HepG2 (cell line): ENCODE data around the gene SUSD6. TPM values are rescaled to one million over a fixed set of nuclear protein-coding genes. Genes with fewer than 3 reads are reported as not detected.

Source experiments
- AHDC1 ChIP-seq: sonication (generic); formaldehyde crosslinking; IDR thresholded peaks from 2 replicates; pipeline ENCODE4 v1.5.1; 2020; ENCODE audit warnings: mild to moderate bottlenecking, missing genetic modification reagents, borderline replicate concordance
- AKNA ChIP-seq: sonication (generic); formaldehyde crosslinking; IDR thresholded peaks from 2 replicates; pipeline ENCODE4 v1.4.0; 2020; ENCODE audit warnings: missing genetic modification reagents, borderline replicate concordance
- HMG20B ChIP-seq: conservative IDR thresholded peaks from 2 replicates; pipeline ENCODE4 v1.6.1; 2016; ENCODE audit warnings: missing genetic modification reagents, missing compliant biosample characterization
- IKZF1 ChIP-seq: fragments of 450-650 bp; IDR thresholded peaks from 2 replicates; pipeline ENCODE4 v1.7.1; 2016
- KDM6A ChIP-seq: IDR thresholded peaks from 2 replicates; pipeline ENCODE4 v1.6.1; 2016; ENCODE audit warnings: low read depth
- MED8 ChIP-seq: sonication (generic); formaldehyde crosslinking; IDR thresholded peaks from 2 replicates; pipeline ENCODE4 v1.8.1; 2023; ENCODE audit warnings: mild to moderate bottlenecking, missing genetic modification reagents; ENCODE audit not compliant: insufficient replicate concordance
- POLR2G ChIP-seq: fragments of 200-400 bp; formaldehyde crosslinking; IDR thresholded peaks from 2 replicates; pipeline ENCODE4 v1.6.1; 2018; ENCODE audit warnings: mild to moderate bottlenecking, low read depth, low read length, moderate library complexity
- TFAP4 ChIP-seq: sonication (generic); IDR thresholded peaks from 2 replicates; pipeline ENCODE4 v1.6.1; 2016; ENCODE audit warnings: low read depth, borderline replicate concordance
- ZBTB7B ChIP-seq: sonication (generic); formaldehyde crosslinking; IDR thresholded peaks from 2 replicates; pipeline ENCODE4 v1.4.0; 2020; ENCODE audit warnings: missing genetic modification reagents
- ZMAT3 ChIP-seq: sonication (generic); formaldehyde crosslinking; conservative IDR thresholded peaks from 2 replicates; pipeline ENCODE4 v1.7.0; 2021; ENCODE audit warnings: missing genetic modification reagents
- ZNF143 ChIP-seq: sonication (generic); formaldehyde crosslinking; IDR thresholded peaks from 2 replicates; pipeline ENCODE4 v1.4.0; 2020; ENCODE audit warnings: missing genetic modification reagents
- ZNF256 ChIP-seq: sonication (generic); formaldehyde crosslinking; conservative IDR thresholded peaks from 2 replicates; pipeline ENCODE4 v1.4.0; 2020; ENCODE audit warnings: missing genetic modification reagents
- ZNF333 ChIP-seq: sonication (generic); formaldehyde crosslinking; IDR thresholded peaks from 2 replicates; pipeline ENCODE4 v1.4.0; 2020; ENCODE audit warnings: mild to moderate bottlenecking, missing genetic modification reagents, borderline replicate concordance
- ZNF33A ChIP-seq: sonication (generic); formaldehyde crosslinking; IDR thresholded peaks from 2 replicates; pipeline ENCODE4 v1.5.1; 2020; ENCODE audit warnings: missing genetic modification reagents, mild to moderate bottlenecking, moderate library complexity, borderline replicate concordance
- ZNF816 ChIP-seq: sonication (generic); formaldehyde crosslinking; IDR thresholded peaks from 2 replicates; pipeline ENCODE4 v1.8.0; 2022; ENCODE audit warnings: missing genetic modification reagents, mild to moderate bottlenecking, borderline replicate concordance
- ZSCAN12 ChIP-seq: sonication (generic); formaldehyde crosslinking; IDR thresholded peaks from 2 replicates; pipeline ENCODE4 v1.9.0; 2021; ENCODE audit warnings: mild to moderate bottlenecking, missing genetic modification reagents
- polyA plus RNA-seq, 8 experiments: library from polyadenylated mRNA; depleted of rRNA in 3 of 8; stranded (reverse) in 7 of 8; unstranded in 1 of 8; fragments of >200 nt; fragmentation: Illumina TruSeq in 4 of 8; extraction: Trizol in 4 of 8; gene quantifications; 2 replicates each; pipeline versions ENCODE4 v1.2.1 to v1.2.3, GENCODE V29; 2011 to 2016; ENCODE audit warnings: low read depth in 4 of 8, missing spikeins in 1 of 8, mixed read lengths in 1 of 8; ENCODE audit not compliant: insufficient read depth in 1 of 8
- total RNA-seq, 5 experiments: library from RNA; depleted of rRNA; stranded (reverse); fragments of >200 nt; fragmentation: Illumina TruSeq; extraction: Trizol; gene quantifications; 2 replicates each; pipeline ENCODE4 v1.2.3, GENCODE V29; 2016; ENCODE audit warnings: low read depth in 1 of 5

The SUSD6 gene
- total and polyA plus RNA-seq, 2 of the 13 experiments (the other 11 are each of a cell fraction or from before 2014, with no cell fraction given) = 7.2 to 7.4 TPM

- TF ChIP-seq ZNF816 (CRISPR knock-in tag) (no peak), HMG20B (CRISPR knock-in tag) (0 out of 2 replicates have a peak, but pooled peaks have one; percentile 25), ZNF143 (no peak), ZMAT3 (CRISPR knock-in tag) (no peak), ZNF333 (CRISPR knock-in tag) (no peak), ZNF33A (CRISPR knock-in tag) (no peak), POLR2G (no peak), MED8 (CRISPR knock-in tag) (peak; percentile 20), AKNA (CRISPR knock-in tag) (no peak), IKZF1 (no peak), ZNF256 (CRISPR knock-in tag) (no peak), ZBTB7B (CRISPR knock-in tag) (no peak), TFAP4 (peak; percentile 92; the same call in 1 of the 2 replicates), ZSCAN12 (no peak), KDM6A (CRISPR knock-in tag) (peak; percentile 43), AHDC1 (CRISPR knock-in tag) (0 out of 2 replicates have a peak, but pooled peaks have one; percentile 55)
Measured at GRCh38 chr14:69637503-69638031, 26.2 kb downstream of the SUSD6 start (continued).
